OCI-LY1 (cell line): ENCODE measurements around the gene ATCAY.

Experiments used
- CTCF ChIP-seq: fragments of 200-600 bp; sonication (generic), shearing (Covaris generic); IDR thresholded peaks from 2 replicates; pipeline ENCODE4 v1.5.1; 2017; ENCODE audit warnings: mild to moderate bottlenecking, antibody characterized with exemption, low read length, moderate library complexity, mixed read lengths
- EZH2 ChIP-seq: fragments of 200-600 bp; sonication (generic), shearing (Covaris generic); IDR thresholded peaks from 2 replicates; pipeline ENCODE4 v1.8.0; 2017; ENCODE audit warnings: borderline replicate concordance, mixed run types, mild to moderate bottlenecking, antibody characterized with exemption, low read length, moderate library complexity, mixed read lengths

GRCh38 chr19:3923912-3924311 lies 43.4 kb downstream of the ATCAY start:
- no peak for TF ChIP-seq CTCF
- no peak for TF ChIP-seq EZH2
